Activated T-cell treated with anti-CD3 and anti-CD28 coated beads, Interleukin-2, amount 50 U/mL, for 72 hours (primary cell): Measurements from ENCODE around the gene PLCL1. TPM values are rescaled to one million over a fixed set of nuclear protein-coding genes. Genes with fewer than 3 reads are reported as not detected.
"Not testable (repeated sequence)": the region's sequence is repeated elsewhere in the genome, so short reads cannot be mapped to it uniquely, and the experiment has no call there.

Experiments used
- ATAC-seq, 2 donors: fragments of 150-1000 bp; cut with Tn5 transposase; replicated peaks in 1 of 2; 2 replicates each; pipeline ENCODE4 v1.10.0; 2021; ENCODE audit warnings: moderate library complexity in 2 of 2, mild to moderate bottlenecking in 1 of 2
- DNase-seq, 2 donors: peaks; one replicate each; pipeline ENCODE4 v3.0.0; 2021 to 2022; ENCODE audit warnings: mixed read lengths in 1 of 2
- H3K27ac Mint-ChIP-seq: one replicate; pipeline ENCODE4 v1.8.0; 2022; ENCODE audit warnings: mild to moderate bottlenecking, moderate library complexity, mixed read lengths
- H3K27me3 Mint-ChIP-seq: one replicate; pipeline ENCODE4 v1.8.0; 2022; ENCODE audit warnings: low read depth, mixed read lengths
- H3K36me3 Mint-ChIP-seq, 2 donors: one replicate each; pipeline ENCODE4 v1.8.0; 2022; ENCODE audit warnings: mixed read lengths in 2 of 2, mild to moderate bottlenecking in 1 of 2; ENCODE audit not compliant: insufficient read depth in 2 of 2
- H3K4me1 Mint-ChIP-seq: one replicate; pipeline ENCODE4 v1.8.0; 2022; ENCODE audit warnings: low read depth, mixed read lengths
- H3K4me3 Mint-ChIP-seq, 2 donors: one replicate each; pipeline ENCODE4 v1.8.0; 2022; ENCODE audit warnings: mild to moderate bottlenecking in 2 of 2, mixed read lengths in 2 of 2, moderate library complexity in 2 of 2
- H3K9me3 Mint-ChIP-seq, 2 donors: one replicate each; pipeline ENCODE4 v1.8.0; 2022; ENCODE audit warnings: mixed read lengths in 2 of 2
- total RNA-seq, 2 donors: library from RNA; stranded (reverse); gene quantifications; one replicate each; pipeline ENCODE4 v1.2.3, GENCODE V29; 2022

The PLCL1 gene
- total RNA-seq, 2 donors from 2014 or later = 2.8 to 3.6 TPM

DNA sequence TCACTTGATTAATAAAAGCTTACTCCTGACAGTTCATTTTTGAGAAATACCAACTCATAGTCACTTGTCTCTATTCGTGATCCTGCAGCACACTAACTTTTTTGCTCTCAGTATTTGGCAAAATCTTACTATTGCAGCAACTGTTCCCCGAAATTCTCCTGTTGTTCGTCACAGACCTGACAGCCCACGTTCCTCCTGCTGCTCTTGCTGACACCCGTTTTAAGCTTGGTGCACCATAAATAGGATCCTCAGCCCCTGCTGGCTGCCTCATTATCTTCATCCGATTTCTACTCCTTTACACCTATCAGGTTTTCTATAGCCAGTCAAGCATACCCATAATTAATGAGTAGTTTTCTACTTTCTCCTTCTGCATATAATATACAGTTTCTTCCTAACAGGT, 368.8 kb downstream of the PLCL1 start:
- ATAC-seq (no peak), DNase-seq (no peak)
- H3K4me3 Mint-ChIP-seq = no peak overlapping the region
- H3K27me3 Mint-ChIP-seq = no peaks in the 10 kb centered on the region
- no peaks in the 10 kb centered on the region for H3K4me1 Mint-ChIP-seq
- H3K36me3 Mint-ChIP-seq = no peaks in the 10 kb centered on the region
- H3K9me3 Mint-ChIP-seq = peaks cover 0 to 2% of the 10 kb centered on the region in 2 donors
- H3K27ac Mint-ChIP-seq = no peak overlapping the region

DNA sequence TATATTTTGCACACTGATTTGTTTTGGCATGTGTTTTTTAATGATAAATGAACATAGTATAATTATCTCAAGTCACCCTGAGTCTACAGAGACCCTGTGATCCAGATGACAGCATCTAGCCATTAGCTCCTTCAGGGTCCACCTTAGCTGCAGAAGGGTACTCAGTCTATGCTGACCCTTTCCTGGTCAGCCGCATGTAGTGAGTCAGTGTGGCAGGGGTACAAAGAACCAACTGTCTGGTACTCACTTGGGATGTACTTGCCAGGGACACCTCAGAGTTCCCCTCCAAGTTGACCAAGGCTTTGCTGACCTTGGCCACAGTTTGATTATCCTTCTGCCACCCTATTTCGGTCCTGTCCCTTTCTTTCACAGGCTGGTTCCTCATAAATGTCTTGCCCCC, 369.5 kb downstream of the PLCL1 start:
- peaks cover 0 to 3% of the 10 kb centered on the region in 2 donors for H3K9me3 Mint-ChIP-seq
- H3K4me1 Mint-ChIP-seq = no peaks in the 10 kb centered on the region
- H3K36me3 Mint-ChIP-seq = no peaks in the 10 kb centered on the region
- ATAC-seq = no peak
- no peak overlapping the region for H3K27ac Mint-ChIP-seq
- H3K4me3 Mint-ChIP-seq = no peak overlapping the region
- no peak for DNase-seq
- no peaks in the 10 kb centered on the region for H3K27me3 Mint-ChIP-seq

DNA sequence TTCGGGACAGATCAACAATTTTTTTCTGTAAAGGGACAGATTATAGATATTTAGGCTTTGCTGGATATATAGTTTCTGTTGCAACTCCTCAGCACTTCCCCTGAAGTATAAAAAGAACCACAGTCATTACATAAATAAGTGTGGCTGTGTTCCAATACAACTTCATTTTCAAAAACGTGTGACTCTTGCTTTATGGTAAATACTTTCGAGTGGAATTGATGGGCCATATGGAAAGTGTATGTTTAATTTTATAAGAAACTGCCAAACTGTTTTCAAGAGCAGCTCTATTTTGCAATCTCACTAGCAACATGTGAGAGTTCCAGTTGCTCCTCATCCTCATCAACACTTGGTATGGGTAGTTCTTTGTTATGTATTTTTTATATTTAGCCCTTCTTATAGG, 370.9 kb downstream of the PLCL1 start:
- Mint-ChIP-seq H3K9me3 (peaks cover 1 to 3% of the 10 kb centered on the region in 2 donors), H3K4me1 (no peaks in the 10 kb centered on the region), H3K27ac (no peak overlapping the region), H3K27me3 (no peaks in the 10 kb centered on the region), H3K36me3 (no peaks in the 10 kb centered on the region), H3K4me3 (no peak overlapping the region)
- DNase-seq (no peak), ATAC-seq (no peak)

DNA sequence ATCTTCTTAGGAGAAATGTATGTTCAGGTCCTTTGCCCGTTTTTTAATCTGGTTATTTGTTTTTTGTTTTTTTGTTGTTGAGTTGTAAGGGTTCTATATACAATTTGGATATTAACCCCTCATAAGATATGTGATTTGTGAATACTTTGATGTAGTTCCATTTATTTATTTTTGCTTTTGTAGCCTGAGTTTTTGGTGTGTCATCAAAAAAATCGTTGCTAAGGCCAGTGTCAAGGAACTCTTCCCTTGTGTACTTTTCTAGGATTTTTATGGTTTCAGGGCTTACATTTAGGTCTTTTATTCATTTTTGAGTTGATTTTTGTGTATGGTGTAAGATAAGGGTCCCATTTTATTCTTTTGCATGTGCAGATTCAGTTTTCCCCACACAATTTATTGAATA, 372.6 kb downstream of the PLCL1 start:
- H3K4me3 Mint-ChIP-seq = no peak overlapping the region
- H3K4me1 Mint-ChIP-seq = no peaks in the 10 kb centered on the region
- ATAC-seq = no peak
- peaks cover 3% of the 10 kb centered on the region in 2 donors for H3K9me3 Mint-ChIP-seq
- H3K27ac Mint-ChIP-seq = no peak overlapping the region
- no peaks in the 10 kb centered on the region for H3K36me3 Mint-ChIP-seq
- no peak for DNase-seq
- H3K27me3 Mint-ChIP-seq = no peaks in the 10 kb centered on the region

DNA sequence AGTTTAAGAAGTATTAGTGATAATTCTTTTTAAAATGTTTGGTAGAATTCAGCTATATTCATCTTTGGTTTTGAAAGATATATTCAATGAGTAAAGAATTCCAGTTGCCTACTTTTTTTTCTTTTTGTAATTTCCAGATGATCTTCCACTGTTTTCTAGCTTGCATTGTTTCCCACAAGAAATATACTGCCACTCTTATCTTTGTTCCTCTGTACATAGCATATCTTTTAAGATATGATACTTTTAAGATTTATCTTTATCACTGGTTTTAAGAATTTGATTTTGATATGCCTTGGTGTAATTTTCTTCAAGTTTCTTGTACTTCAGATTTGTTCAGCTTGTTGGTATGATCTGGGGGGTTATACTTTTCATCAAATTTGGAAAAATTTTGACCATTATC, 374.4 kb downstream of the PLCL1 start:
- peaks cover 3% of the 10 kb centered on the region in 2 donors for H3K9me3 Mint-ChIP-seq
- H3K27me3 Mint-ChIP-seq = no peaks in the 10 kb centered on the region
- H3K36me3 Mint-ChIP-seq = peaks cover 0 to 1% of the 10 kb centered on the region in 2 donors
- no peak overlapping the region for H3K27ac Mint-ChIP-seq
- no peak overlapping the region for H3K4me3 Mint-ChIP-seq
- ATAC-seq (no peak), DNase-seq (no peak)
- H3K4me1 Mint-ChIP-seq = no peaks in the 10 kb centered on the region

DNA sequence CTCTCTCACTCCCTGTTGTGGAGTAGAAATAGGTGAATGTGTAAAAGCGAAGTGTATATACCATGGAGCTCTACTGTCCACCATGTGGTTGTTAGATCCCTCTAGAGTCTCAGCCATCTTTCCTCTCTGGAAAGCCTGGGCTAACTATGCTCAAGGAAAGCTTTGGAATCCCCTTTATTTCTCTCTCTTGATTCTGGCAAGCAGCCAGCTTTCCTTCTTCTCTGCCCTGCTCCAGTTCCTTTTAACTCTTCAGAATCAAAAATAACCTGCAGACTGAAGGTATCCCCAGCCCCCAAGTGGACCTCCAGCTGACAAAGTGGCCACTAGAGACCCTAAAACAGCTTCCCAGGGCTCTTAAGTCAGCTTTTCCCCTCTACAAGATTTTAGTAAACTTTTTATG, 381.9 kb downstream of the PLCL1 start:
- no peaks in the 10 kb centered on the region for H3K4me1 Mint-ChIP-seq
- no peak for ATAC-seq
- H3K27ac Mint-ChIP-seq = no peak overlapping the region

DNA sequence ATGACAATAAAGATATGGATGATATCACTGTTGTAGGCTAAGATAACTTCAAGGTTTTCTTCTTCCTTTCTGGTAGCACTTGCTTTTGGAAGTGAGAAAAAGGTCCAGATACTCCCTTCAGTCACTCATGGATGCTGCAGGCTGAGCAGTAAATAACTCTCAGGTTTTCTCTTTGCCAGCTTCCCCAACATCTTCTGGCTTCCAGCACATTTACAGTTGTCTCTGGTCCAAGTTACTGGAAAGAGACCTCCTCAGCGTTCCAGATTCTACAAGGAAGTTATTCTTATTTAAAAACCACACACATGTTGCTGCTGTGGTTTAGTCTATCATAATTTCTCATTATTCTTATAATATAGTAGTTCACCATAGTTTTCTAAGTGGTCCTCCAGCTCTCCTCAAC, 383.4 kb downstream of the PLCL1 start:
- Mint-ChIP-seq H3K27me3 (peaks cover 7% of the 10 kb centered on the region), H3K27ac (no peak overlapping the region), H3K4me3 (no peak overlapping the region), H3K36me3 (peaks cover 0 to 2% of the 10 kb centered on the region in 2 donors), H3K4me1 (no peaks in the 10 kb centered on the region), H3K9me3 (peaks cover 0 to 5% of the 10 kb centered on the region in 2 donors)
- DNase-seq (no peak), ATAC-seq (no peak)

More for the DNA sequence above, 381.9 kb downstream of the PLCL1 start:
- peaks cover 7% of the 10 kb centered on the region for H3K27me3 Mint-ChIP-seq
- no peak overlapping the region for H3K4me3 Mint-ChIP-seq
- H3K9me3 Mint-ChIP-seq = peaks cover 0 to 5% of the 10 kb centered on the region in 2 donors
- no peak for DNase-seq
- H3K36me3 Mint-ChIP-seq = peaks cover 0 to 2% of the 10 kb centered on the region in 2 donors

DNA sequence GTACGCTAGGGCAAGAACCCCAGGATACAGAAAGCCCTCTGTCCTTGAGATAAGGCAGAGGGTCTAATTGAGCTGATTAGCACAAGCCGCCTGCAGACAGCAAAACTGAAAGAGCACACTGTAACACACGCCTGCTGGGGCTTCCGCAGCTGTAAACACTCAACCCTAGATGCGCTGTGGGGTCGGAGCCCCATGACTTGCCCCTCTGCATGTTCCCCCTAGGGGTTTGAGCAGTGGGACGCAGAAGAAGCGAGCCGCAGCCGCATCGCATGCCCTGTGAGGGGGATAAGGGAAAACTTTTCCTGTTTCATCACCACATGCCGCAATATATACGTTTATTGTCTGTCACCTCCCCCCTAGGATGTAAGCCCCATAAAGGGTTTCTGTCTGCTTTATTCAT, 384.6 kb downstream of the PLCL1 start:
- DNase-seq = no peak
- Mint-ChIP-seq H3K27me3 (peaks cover 7% of the 10 kb centered on the region), H3K27ac (no peak overlapping the region), H3K36me3 (no peaks in the 10 kb centered on the region), H3K4me3 (no peak overlapping the region), H3K4me1 (no peaks in the 10 kb centered on the region), H3K9me3 (peaks cover 0 to 6% of the 10 kb centered on the region in 2 donors)
- ATAC-seq = no peak

DNA sequence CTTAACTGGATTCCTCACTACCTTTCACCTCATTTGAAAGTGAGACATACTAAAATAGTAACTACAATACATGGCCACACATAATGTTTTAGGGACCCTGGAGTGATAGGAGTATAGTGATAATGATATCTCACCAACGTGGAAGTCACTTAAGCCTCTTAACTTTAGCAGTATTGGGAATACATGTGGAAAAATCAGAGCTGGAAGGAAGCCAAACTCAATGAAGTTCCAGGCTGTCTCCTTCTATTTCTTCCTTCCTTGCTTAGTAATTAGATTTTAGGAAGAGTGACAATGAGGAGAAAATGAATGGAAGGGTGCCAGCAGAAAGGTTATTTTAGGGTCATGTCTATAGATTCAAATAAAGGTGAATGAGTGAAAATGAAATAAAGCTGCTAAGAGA, 387.3 kb downstream of the PLCL1 start:
- H3K27ac Mint-ChIP-seq = no peak overlapping the region
- H3K36me3 Mint-ChIP-seq = no peaks in the 10 kb centered on the region
- H3K27me3 Mint-ChIP-seq = peaks cover 7% of the 10 kb centered on the region

DNA sequence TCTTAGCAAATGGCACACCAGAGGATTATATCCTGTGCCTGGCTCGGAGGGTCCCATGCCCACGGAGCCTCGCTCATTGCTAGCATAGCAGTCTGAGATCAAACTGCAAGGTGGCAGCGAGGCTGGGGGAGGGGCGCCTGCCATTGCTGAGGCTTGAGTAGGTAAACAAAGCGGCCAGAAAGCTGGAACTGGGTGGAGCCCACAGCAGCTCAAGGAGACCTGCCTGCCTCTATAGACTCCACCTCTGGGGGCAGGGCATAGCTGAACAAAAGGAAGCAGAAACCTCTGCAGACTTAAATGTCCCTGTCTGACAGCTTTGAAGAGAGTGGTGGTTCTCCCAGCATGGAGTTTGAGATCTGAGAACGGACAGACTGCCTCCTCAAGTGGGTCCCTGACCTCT, 392.2 kb downstream of the PLCL1 start:
- DNase-seq, ATAC-seq, H3K9me3 Mint-ChIP-seq, H3K4me1 Mint-ChIP-seq, H3K27me3 Mint-ChIP-seq, H3K4me3 Mint-ChIP-seq, H3K36me3 Mint-ChIP-seq, H3K27ac Mint-ChIP-seq: not testable (repeated sequence)

More for the DNA sequence above, 387.3 kb downstream of the PLCL1 start:
- Mint-ChIP-seq H3K4me3 (no peak overlapping the region), H3K9me3 (peaks cover 0 to 1% of the 10 kb centered on the region in 2 donors), H3K4me1 (no peaks in the 10 kb centered on the region)
- ATAC-seq (no peak), DNase-seq (no peak)

Other genes with a start within 250 kb of the PLCL1 start
- gene RFTN2, start 129.0 kb upstream of the PLCL1 start, total RNA-seq = not detected
- gene MARS2, start 99.2 kb upstream of the PLCL1 start, total RNA-seq = 10 to 100 TPM in 1 of 2 donors, 1 to 10 TPM in 1; 9.2 to 10.6 TPM
- under 1 TPM in 1 of 2 donors, not detected in 1; 0.10 TPM for gene BOLL, start 19.3 kb upstream of the PLCL1 start, total RNA-seq